GM19324 (cell line): ENCODE results near the gene STX8.
"Not testable (repeated sequence)": the region's sequence is repeated elsewhere in the genome, so short reads cannot be mapped to it uniquely, and the experiment has no call there.

Experiments
- ATAC-seq: cut with Tn5 transposase; IDR thresholded peaks from one replicate; pipeline ENCODE4 v1.9.1; 2021; ENCODE audit warnings: mild to moderate bottlenecking, moderate library complexity; ENCODE audit not compliant: unreplicated experiment, low FRiP score

The STX8 gene

GRCh38 chr17:9274973-9275372 lies 300.6 kb downstream of the STX8 start:
- no peak for ATAC-seq

GRCh38 chr17:9273428-9274391 lies 301.9 kb downstream of the STX8 start:
- no peak for ATAC-seq

- no peak for ATAC-seq
These were observed 303.0 kb downstream of the STX8 start for GRCh38 chr17:9272501-9273200.

GRCh38 chr17:9271989-9272388 lies 303.6 kb downstream of the STX8 start:
- ATAC-seq, result no peak

GRCh38 chr17:9270921-9271320 lies 304.7 kb downstream of the STX8 start:
- ATAC-seq, result no peak

- ATAC-seq, result no peak
These were observed 306.1 kb downstream of the STX8 start for GRCh38 chr17:9269350-9270035.

GRCh38 chr17:9268546-9268945 lies 307.1 kb downstream of the STX8 start:
- ATAC-seq, result no peak

- ATAC-seq, result no peak
These were observed 308.9 kb downstream of the STX8 start for GRCh38 chr17:9266697-9267117.

GRCh38 chr17:9266031-9266680 lies 309.5 kb downstream of the STX8 start:
- ATAC-seq, result no peak

- no peak for ATAC-seq
These were observed 314.3 kb downstream of the STX8 start for GRCh38 chr17:9261081-9262012.

GRCh38 chr17:9259419-9259818 lies 316.2 kb downstream of the STX8 start:
- no peak for ATAC-seq

- ATAC-seq, result no peak
These were observed 317.3 kb downstream of the STX8 start for GRCh38 chr17:9258115-9259015.

- not testable (repeated sequence) for ATAC-seq
These were observed 318.0 kb downstream of the STX8 start for GRCh38 chr17:9257630-9257965.

GRCh38 chr17:9256751-9257629 lies 318.6 kb downstream of the STX8 start:
- ATAC-seq, result no peak

- ATAC-seq, result no peak
These were observed 319.3 kb downstream of the STX8 start for GRCh38 chr17:9256361-9256750.

GRCh38 chr17:9255833-9256232 lies 319.8 kb downstream of the STX8 start:
- no peak for ATAC-seq

- ATAC-seq, result no peak
These were observed 320.8 kb downstream of the STX8 start for GRCh38 chr17:9254841-9255240.

GRCh38 chr17:9253308-9253707 lies 322.3 kb downstream of the STX8 start:
- no peak for ATAC-seq
